Common myeloid progenitor, CD34-positive (primary cell): ENCODE results near the gene LRRC8E.

ENCODE experiments used
- CTCF ChIA-PET: fragments of 350-600 bp; sonication (Branson Sonifier 250); formaldehyde crosslinking; loops from one replicate; lab custom pipeline; 2021; ENCODE audit warnings: antibody characterized with exemption; lab: Charles Lee
- POLR2A ChIA-PET: fragments of 350-600 bp; sonication (Branson Sonifier 250); formaldehyde crosslinking; loops from one replicate; lab custom pipeline; 2021; ENCODE audit warnings: antibody characterized with exemption; lab: Charles Lee
- DNase-seq, 3 donors: peaks; one replicate each; pipeline versions ENCODE4 v3.0.0 to v3.0.0-alpha.2; 2013
- H3K27ac ChIP-seq, 2 experiments: 1 replicate in 1 of 2; 2 replicates in 1 of 2; pipeline ENCODE4 v1.7.0; 2013; ENCODE audit warnings: inconsistent platforms in 2 of 2, low read length in 2 of 2, mild to moderate bottlenecking in 2 of 2, low read depth in 1 of 2, moderate library complexity in 1 of 2; ENCODE audit not compliant: severe bottlenecking in 2 of 2, insufficient read depth in 1 of 2, poor library complexity in 1 of 2
- H3K27me3 ChIP-seq, 5 experiments: replicated peaks in 2 of 5; 1 replicate in 3 of 5; 2 replicates in 2 of 5; pipeline versions ENCODE4 v1.6.1 to v1.7.0; 2013; ENCODE audit warnings: low read length in 4 of 5, mild to moderate bottlenecking in 2 of 5, moderate library complexity in 2 of 5, inconsistent platforms in 1 of 5; ENCODE audit not compliant: insufficient read depth in 5 of 5, control insufficient read depth in 4 of 5
- H3K36me3 ChIP-seq, 4 experiments: 1 replicate in 2 of 4; 2 replicates in 2 of 4; pipeline versions ENCODE4 v1.6.1 to v1.7.0; 2013; ENCODE audit warnings: low read length in 3 of 4, control low read depth in 1 of 4, mild to moderate bottlenecking in 1 of 4; ENCODE audit not compliant: control insufficient read depth in 4 of 4, insufficient read depth in 4 of 4
- H3K4me1 ChIP-seq, 4 experiments: 1 replicate in 3 of 4; 2 replicates in 1 of 4; pipeline versions ENCODE4 v1.6.1 to v1.7.1; 2013; ENCODE audit warnings: low read length in 3 of 4, mild to moderate bottlenecking in 3 of 4, control low read depth in 1 of 4, inconsistent platforms in 1 of 4, moderate library complexity in 1 of 4; ENCODE audit not compliant: control insufficient read depth in 4 of 4, insufficient read depth in 4 of 4; ENCODE audit errors: control extremely low read depth in 1 of 4
- H3K4me3 ChIP-seq, 7 experiments: 1 replicate in 4 of 7; 2 replicates in 3 of 7; pipeline versions ENCODE4 v1.5.1 to v1.7.0; 2013; ENCODE audit warnings: mild to moderate bottlenecking in 7 of 7, low read length in 6 of 7, moderate library complexity in 6 of 7, inconsistent platforms in 2 of 7, low read depth in 2 of 7, control low read depth in 1 of 7; ENCODE audit not compliant: insufficient read depth in 4 of 7, control insufficient read depth in 1 of 7; ENCODE audit errors: extremely low read depth in 1 of 7
- H3K9me3 ChIP-seq, 5 experiments: 1 replicate in 4 of 5; 2 replicates in 1 of 5; pipeline versions ENCODE4 v1.6.1 to v1.7.1; 2013; ENCODE audit warnings: low read length in 4 of 5, mild to moderate bottlenecking in 2 of 5, inconsistent platforms in 1 of 5, low read depth in 1 of 5, moderate library complexity in 1 of 5; ENCODE audit not compliant: control insufficient read depth in 4 of 5, insufficient read depth in 2 of 5; ENCODE audit errors: control extremely low read depth in 1 of 5
- WGBS: methylation state at CpG from one replicate; pipeline ENCODE4 v1.1.5; 2013; ENCODE audit not compliant: insufficient coverage; 5-methylcytosine and 5-hydroxymethylcytosine counted together

The LRRC8E gene

GRCh38 chr19:7898967-7899366 lies 10.7 kb downstream of the LRRC8E start:
- Histone ChIP-seq H3K9me3 (no peaks in the 10 kb centered on the region), H3K27ac (no peak overlapping the region), H3K4me1 (peaks cover 0 to 10% (median 9%) of the 10 kb centered on the region in 4 experiments), H3K4me3 (no peak overlapping the region), H3K36me3 (peaks cover 0 to 3% (median 0%) of the 10 kb centered on the region in 4 experiments), H3K27me3 (peaks cover 0 to under 1% (median 0%) of the 10 kb centered on the region in 5 experiments)
- ChIA-PET POLR2A (no interaction called here), CTCF (interaction anchor here (1.1 kb wide), 1 partner anchor 37 kb away, joined by 3 read pairs; no protein-coding TSS in a partner anchor)
- WGBS: 97% methylated on average over 16 of the region's 16 CpGs
- DNase-seq: no peak

GRCh38 chr19:7899751-7900378 lies 11.6 kb downstream of the LRRC8E start:
- DNase-seq: no peak
- 96% methylated on average over 34 of the region's 34 CpGs for WGBS
- H3K4me3 ChIP-seq: no peak overlapping the region
- peaks cover 0 to 18% (median 16%) of the 10 kb centered on the region in 4 experiments for H3K4me1 ChIP-seq
- ChIA-PET POLR2A (no interaction called here), CTCF (interaction anchor here (0.8 to 2.6 kb wide), 5 partner anchors 17 to 46 kb away, joined by 3 to 10 read pairs (median 3); no protein-coding TSS in a partner anchor)
- H3K27ac ChIP-seq: no peak overlapping the region
- H3K27me3 ChIP-seq: no peaks in the 10 kb centered on the region
- peaks cover 0 to 3% (median 0%) of the 10 kb centered on the region in 4 experiments for H3K36me3 ChIP-seq
- H3K9me3 ChIP-seq: no peaks in the 10 kb centered on the region

GRCh38 chr19:7900401-7900870 lies 12.1 kb downstream of the LRRC8E start:
- DNase-seq: no peak
- no peaks in the 10 kb centered on the region for H3K27me3 ChIP-seq
- H3K9me3 ChIP-seq: no peaks in the 10 kb centered on the region
- H3K4me1 ChIP-seq: peaks cover 0 to 23% (median 20%) of the 10 kb centered on the region in 4 experiments
- POLR2A ChIA-PET: no interaction called here
- no peak overlapping the region for H3K4me3 ChIP-seq
- CTCF ChIA-PET: interaction anchor here (0.8 to 2.6 kb wide), 5 partner anchors 17 to 46 kb away, joined by 3 to 10 read pairs (median 3); no protein-coding TSS in a partner anchor
- H3K36me3 ChIP-seq: peaks cover 0 to 3% (median 0%) of the 10 kb centered on the region in 4 experiments
- no peak overlapping the region for H3K27ac ChIP-seq
- WGBS: 96% methylated on average over 21 of the region's 21 CpGs

- POLR2A ChIA-PET: no interaction called here
- no peaks in the 10 kb centered on the region for H3K27me3 ChIP-seq
- DNase-seq: no peak
- CTCF ChIA-PET: interaction anchor here (1.2 to 2.6 kb wide), 3 partner anchors 32 to 44 kb away, joined by 3 to 10 read pairs (median 3); no protein-coding TSS in a partner anchor
- peaks cover 0 to 4% (median 3%) of the 10 kb centered on the region in 4 experiments for H3K36me3 ChIP-seq
- H3K27ac ChIP-seq: no peak overlapping the region
- H3K4me3 ChIP-seq: no peak overlapping the region
- peaks cover 0 to 24% (median 20%) of the 10 kb centered on the region in 4 experiments for H3K4me1 ChIP-seq
- H3K9me3 ChIP-seq: no peaks in the 10 kb centered on the region
- WGBS: 100% methylated on average over 2 of the region's 3 CpGs
These were observed 12.6 kb downstream of the LRRC8E start for GRCh38 chr19:7900931-7901330.

- Histone ChIP-seq H3K27ac (no peak overlapping the region), H3K4me1 (peaks cover 0 to 24% (median 20%) of the 10 kb centered on the region in 4 experiments), H3K9me3 (no peaks in the 10 kb centered on the region), H3K27me3 (no peaks in the 10 kb centered on the region), H3K4me3 (no peak overlapping the region), H3K36me3 (peaks cover 0 to 5% (median 3%) of the 10 kb centered on the region in 4 experiments)
- DNase-seq: no peak
- CTCF ChIA-PET: interaction anchor here (0.6 to 2.6 kb wide), 4 partner anchors 32 to 1525 kb away, joined by 3 to 10 read pairs (median 4); no protein-coding TSS in a partner anchor
- 97% methylated on average over 7 of the region's 7 CpGs for WGBS
- POLR2A ChIA-PET: interaction anchor here (0.7 kb wide), 1 partner anchor 16 kb away, joined by 3 read pairs; no protein-coding TSS in a partner anchor
These were observed 13.0 kb downstream of the LRRC8E start for GRCh38 chr19:7901337-7901736.

- H3K9me3 ChIP-seq: no peaks in the 10 kb centered on the region
- ChIA-PET POLR2A (no interaction called here), CTCF (interaction anchor here (0.9 to 1.9 kb wide), 6 partner anchors 15 to 50 kb away, joined by 3 to 6 read pairs (median 4); no protein-coding TSS in a partner anchor)
- no peak for DNase-seq
- H3K27ac ChIP-seq: peak overlapping the region in 1 of 2 experiments; percentile 82
- WGBS: 20% methylated on average over 18 of the region's 20 CpGs
- H3K36me3 ChIP-seq: peaks cover 0 to 11% (median 7%) of the 10 kb centered on the region in 4 experiments
- peaks cover 0 to 24% (median 20%) of the 10 kb centered on the region in 4 experiments for H3K4me1 ChIP-seq
- H3K27me3 ChIP-seq: no peaks in the 10 kb centered on the region
- H3K4me3 ChIP-seq: peak overlapping the region; percentile 0 to 85 (median 70)
These were observed 14.5 kb downstream of the LRRC8E start for GRCh38 chr19:7902796-7903243.
